ENCODE results near the gene NUP93.

DNA sequence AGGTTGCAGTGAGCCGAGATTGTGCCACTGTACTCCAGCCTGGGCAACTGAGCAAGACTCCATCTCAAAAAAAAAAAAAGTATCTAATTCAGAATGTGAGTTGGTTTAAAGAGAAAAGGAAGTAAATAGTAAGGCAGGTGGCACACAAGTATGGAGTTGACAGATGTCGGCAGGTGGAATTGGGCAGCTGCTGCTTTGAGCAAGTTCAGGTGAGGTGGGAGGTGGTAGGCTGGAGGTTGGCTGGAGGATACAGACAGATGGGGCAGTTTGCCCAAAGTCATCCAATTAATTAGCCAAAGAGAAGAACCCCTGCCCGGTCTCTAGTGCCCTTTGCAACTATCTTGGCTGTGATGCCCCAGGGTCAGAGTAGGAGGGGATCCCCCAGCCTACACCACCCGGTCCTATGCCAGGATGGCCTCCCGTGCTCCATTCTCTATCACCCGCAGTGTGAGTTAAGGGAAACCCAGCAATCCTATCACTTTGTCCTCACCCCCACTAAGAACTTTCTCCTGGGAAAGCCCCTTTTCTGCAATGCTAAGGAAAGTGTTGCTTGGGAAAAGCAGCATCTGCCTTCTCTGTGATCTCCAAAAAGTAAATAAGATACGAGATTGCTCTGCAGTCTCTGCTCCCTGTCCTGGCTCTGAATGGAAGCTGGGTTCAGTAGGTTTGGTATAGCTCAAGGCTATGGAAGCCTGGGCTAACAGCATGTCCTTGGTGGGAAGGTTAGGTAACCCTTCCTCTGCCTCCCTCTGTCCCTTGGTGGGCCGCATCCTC is 167.3 kb downstream of the NUP93 start:
- TF ChIP-seq, protein P1, sequence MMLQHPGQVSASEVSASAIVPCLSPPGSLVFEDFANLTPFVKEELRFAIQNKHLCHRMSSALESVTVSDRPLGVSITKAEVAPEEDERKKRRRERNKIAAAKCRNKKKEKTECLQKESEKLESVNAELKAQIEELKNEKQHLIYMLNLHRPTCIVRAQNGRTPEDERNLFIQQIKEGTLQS (IDR thresholded peaks at IDR 0.05), result no peak
- TF ChIP-seq EZH2 (IDR thresholded peaks at IDR 0.05), result no peak
- TF ChIP-seq SIN3A (IDR thresholded peaks at IDR 0.05; ENCODE audit: low read depth), result no peak
- no peak for TF ChIP-seq POLR2A (IDR thresholded peaks at IDR 0.05; ENCODE audit: borderline replicate concordance, extremely low read depth, insufficient read depth, insufficient read length)
- TF ChIP-seq, protein P2, sequence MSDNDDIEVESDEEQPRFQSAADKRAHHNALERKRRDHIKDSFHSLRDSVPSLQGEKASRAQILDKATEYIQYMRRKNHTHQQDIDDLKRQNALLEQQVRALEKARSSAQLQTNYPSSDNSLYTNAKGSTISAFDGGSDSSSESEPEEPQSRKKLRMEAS (IDR thresholded peaks at IDR 0.05), result no peak
- no peak for TF ChIP-seq POLR2AphosphoS5 (IDR thresholded peaks at IDR 0.05; ENCODE audit: low read depth, low read length)
- TF ChIP-seq CTCF (IDR thresholded peaks at IDR 0.05 in 2 of 3, conservative IDR thresholded peaks at IDR 0.05 in 1 of 3; ENCODE audit: borderline replicate concordance in 1 of 3, insufficient read depth in 1 of 3, low read depth in 2 of 3, low read length in 2 of 3), result no peak
- no peak for TF ChIP-seq CBX3 (IDR thresholded peaks at IDR 0.05; ENCODE audit: low read depth)
- no peak for TF ChIP-seq YY1 (IDR thresholded peaks at IDR 0.05; ENCODE audit: extremely low read depth, insufficient replicate concordance, low read depth, low read length)
- no peak for TF ChIP-seq SRF (IDR thresholded peaks at IDR 0.05; ENCODE audit: low read depth)
- TF ChIP-seq EGR1 (IDR thresholded peaks at IDR 0.05; ENCODE audit: low read depth), result no peak
- TF ChIP-seq EZH2phosphoT487 (IDR thresholded peaks at IDR 0.05; ENCODE audit: borderline replicate concordance), result no peak
- no peak for TF ChIP-seq TCF7L2 (IDR thresholded peaks at IDR 0.05; ENCODE audit: borderline replicate concordance, extremely low read depth, insufficient read depth, insufficient read length)
- no peak for TF ChIP-seq REST (IDR thresholded peaks at IDR 0.05; ENCODE audit: low read depth)

Data from HCT116 (cell line).